Neural cell (in vitro differentiated cells): ENCODE measurements around the gene GRIN3A. TPM values are rescaled to one million over a fixed set of nuclear protein-coding genes. Genes with fewer than 3 reads are reported as not detected.

Experiments
- H2AFZ ChIP-seq: fragments of 200-600, 300-800 bp; sonication (generic), shearing (Covaris generic); 2 replicates; pipeline ENCODE4 v1.6.0; 2014; ENCODE audit warnings: low read depth, mild to moderate bottlenecking, antibody characterized with exemption, low read length, moderate library complexity
- H3F3A ChIP-seq: fragments of 200-600 bp; shearing (Covaris generic); 2 replicates; pipeline ENCODE4 v1.6.1; 2016; ENCODE audit warnings: mild to moderate bottlenecking, moderate library complexity, mixed read lengths, antibody characterized with exemption, low read length; ENCODE audit not compliant: insufficient read depth, poor library complexity, severe bottlenecking
- H3K27ac ChIP-seq: fragments of 200-600, 300-800 bp; sonication (generic), shearing (Covaris generic); 2 replicates; pipeline ENCODE4 v1.5.1; 2014; ENCODE audit warnings: mild to moderate bottlenecking, low read length, moderate library complexity
- H3K27me3 ChIP-seq: fragments of 300-800, 200-600 bp; sonication (generic), shearing (Covaris generic); 2 replicates; pipeline ENCODE4 v1.6.0; 2014; ENCODE audit warnings: mild to moderate bottlenecking, low read depth, low read length, moderate library complexity; ENCODE audit not compliant: insufficient read depth
- H3K36me3 ChIP-seq: fragments of 300-800, 200-600 bp; sonication (generic), shearing (Covaris generic); 2 replicates; pipeline ENCODE4 v1.5.1; 2014; ENCODE audit warnings: mild to moderate bottlenecking, antibody characterized with exemption, low read length, moderate library complexity; ENCODE audit not compliant: insufficient read depth
- H3K4me2 ChIP-seq: fragments of 300-800, 200-600 bp; sonication (generic), shearing (Covaris generic); 2 replicates; pipeline ENCODE4 v1.6.0; 2014; ENCODE audit warnings: mild to moderate bottlenecking, low read length
- H3K4me3 ChIP-seq: fragments of 300-800, 200-600 bp; sonication (generic), shearing (Covaris generic); 2 replicates; pipeline ENCODE4 v1.5.1; 2014; ENCODE audit warnings: mild to moderate bottlenecking, low read length, moderate library complexity
- H3K79me2 ChIP-seq: fragments of 200-600 bp; shearing (Covaris generic); replicated peaks from 2 replicates; pipeline ENCODE4 v1.6.0; 2014; ENCODE audit warnings: mild to moderate bottlenecking, low read length, moderate library complexity; ENCODE audit not compliant: insufficient read depth
- H3K9ac ChIP-seq: fragments of 300-800, 200-600 bp; sonication (generic), shearing (Covaris generic); 2 replicates; pipeline ENCODE4 v1.6.1; 2016; ENCODE audit warnings: mild to moderate bottlenecking, low read length, mixed read lengths
- H3K9me2 ChIP-seq: fragments of 200-600 bp; shearing (Covaris generic); 2 replicates; pipeline ENCODE4 v1.6.1; 2016; ENCODE audit warnings: mild to moderate bottlenecking, low read length, mixed read lengths; ENCODE audit not compliant: insufficient read depth
- H3K9me3 ChIP-seq: fragments of 200-600, 300-800 bp; sonication (generic), shearing (Covaris generic); 2 replicates; pipeline ENCODE4 v1.6.1; 2016; ENCODE audit warnings: mild to moderate bottlenecking, mixed run types, low read length, moderate library complexity, mixed read lengths
- H4K20me1 ChIP-seq: fragments of 200-600 bp; shearing (Covaris generic); 2 replicates; pipeline ENCODE4 v1.6.1; 2016; ENCODE audit warnings: mild to moderate bottlenecking, mixed run types; ENCODE audit not compliant: insufficient read depth
- CTCF ChIP-seq: fragments of 450-650 bp; IDR thresholded peaks from 2 replicates; pipeline ENCODE4 v1.5.1; 2014; ENCODE audit warnings: antibody characterized with exemption, mild to moderate bottlenecking, moderate library complexity; ENCODE audit not compliant: poor library complexity, severe bottlenecking
- EP300 ChIP-seq: fragments of 450-650 bp; conservative IDR thresholded peaks from 2 replicates; pipeline ENCODE4 v1.6.1; 2014; ENCODE audit warnings: antibody characterized with exemption, mild to moderate bottlenecking, moderate library complexity; ENCODE audit not compliant: poor library complexity, severe bottlenecking
- EZH2 ChIP-seq: fragments of 200-600, 300-800 bp; shearing (Covaris generic), sonication (generic); IDR thresholded peaks from 2 replicates; pipeline ENCODE4 v1.6.1; 2014; ENCODE audit warnings: antibody characterized with exemption, low read length, borderline replicate concordance, mild to moderate bottlenecking; ENCODE audit not compliant: insufficient read depth, poor library complexity, severe bottlenecking
- MXI1 ChIP-seq: fragments of 450-650 bp; conservative IDR thresholded peaks from 2 replicates; pipeline ENCODE4 v1.6.1; 2014; ENCODE audit warnings: antibody characterized with exemption, mild to moderate bottlenecking; ENCODE audit not compliant: poor library complexity, severe bottlenecking
- POLR2AphosphoS5 ChIP-seq: IDR thresholded peaks from 2 replicates; pipeline ENCODE4 v1.6.1; 2012
- RAD21 ChIP-seq: fragments of 450-650 bp; conservative IDR thresholded peaks from 2 replicates; pipeline ENCODE4 v1.6.1; 2014; ENCODE audit warnings: antibody characterized with exemption, mild to moderate bottlenecking, moderate library complexity
- REST ChIP-seq: IDR thresholded peaks from 2 replicates; pipeline ENCODE4 v1.6.1; 2012; ENCODE audit warnings: borderline replicate concordance
- SMC3 ChIP-seq: fragments of 450-650 bp; conservative IDR thresholded peaks from 2 replicates; pipeline ENCODE4 v1.6.1; 2014; ENCODE audit warnings: antibody characterized with exemption, mild to moderate bottlenecking, moderate library complexity; ENCODE audit not compliant: poor library complexity
- TAF1 ChIP-seq: IDR thresholded peaks from 2 replicates; pipeline ENCODE4 v1.6.1; 2012; ENCODE audit warnings: low read depth
- polyA plus RNA-seq: library from polyadenylated mRNA; depleted of rRNA; stranded (reverse); fragments of >200 nt; gene quantifications from 2 replicates; pipeline ENCODE4 v1.2.3, GENCODE V29; 2014

The GRIN3A gene
- polyA plus RNA-seq, 1 donor from 2014 or later, result 0.59 TPM

GRCh38 chr9:101569741-101570501 lies 168.5 kb downstream of the GRIN3A start:
- H3F3A ChIP-seq, result no peaks in the 10 kb centered on the region
- H3K27me3 ChIP-seq, result no peaks in the 10 kb centered on the region
- H3K36me3 ChIP-seq, result no peaks in the 10 kb centered on the region
- H3K9me3 ChIP-seq, result no peaks in the 10 kb centered on the region
- TF ChIP-seq RAD21, result no peak
- TF ChIP-seq REST, result no peak
- no peak for TF ChIP-seq CTCF
- no peak for TF ChIP-seq EP300
- no peak for TF ChIP-seq SMC3
- no peak for TF ChIP-seq MXI1
- no peak for TF ChIP-seq POLR2AphosphoS5
- TF ChIP-seq TAF1, result no peak
- H2AFZ ChIP-seq, result no peak overlapping the region
- H3K9me2 ChIP-seq, result no peaks in the 10 kb centered on the region
- H4K20me1 ChIP-seq, result no peaks in the 10 kb centered on the region
- no peak overlapping the region for H3K27ac ChIP-seq
- no peak overlapping the region for H3K4me3 ChIP-seq
- no peaks in the 10 kb centered on the region for H3K79me2 ChIP-seq
- H3K9ac ChIP-seq, result no peak overlapping the region
- no peak overlapping the region for H3K4me2 ChIP-seq

GRCh38 chr9:101567725-101568350 lies 170.6 kb downstream of the GRIN3A start:
- TF ChIP-seq RAD21 (no peak), EP300 (no peak), EZH2 (no peak), POLR2AphosphoS5 (no peak), REST (no peak), TAF1 (no peak), MXI1 (no peak), SMC3 (no peak), CTCF (no peak)

More at GRCh38 chr9:101567725-101568350, 170.6 kb downstream of the GRIN3A start:
- no peaks in the 10 kb centered on the region for H3K36me3 ChIP-seq
- no peaks in the 10 kb centered on the region for H3K9me2 ChIP-seq
- H3K4me2 ChIP-seq, result no peak overlapping the region
- no peak overlapping the region for H2AFZ ChIP-seq
- no peak overlapping the region for H3K27ac ChIP-seq
- no peaks in the 10 kb centered on the region for H3K79me2 ChIP-seq
- no peaks in the 10 kb centered on the region for H3K27me3 ChIP-seq
- H3K4me3 ChIP-seq, result no peak overlapping the region
- no peaks in the 10 kb centered on the region for H3F3A ChIP-seq
- no peaks in the 10 kb centered on the region for H4K20me1 ChIP-seq
- H3K9me3 ChIP-seq, result no peaks in the 10 kb centered on the region
- H3K9ac ChIP-seq, result no peak overlapping the region
